Stimulated activated CD8-positive, alpha-beta memory T cell treated with anti-CD3 and anti-CD28 coated beads, Interleukin-15, amount 100 ng/mL, for 48 hours (primary cell): ENCODE measurements around the gene HOXD12.

ENCODE experiments used
- DNase-seq, 2 donors: peaks; one replicate each; pipeline ENCODE4 v3.0.0-alpha.2; 2020; ENCODE audit warnings: low read depth in 2 of 2

The HOXD12 gene

GRCh38 chr2:176120364-176121189, 21.0 kb downstream of the HOXD12 start:
- no peak for DNase-seq

GRCh38 chr2:176121190-176122051, 21.8 kb downstream of the HOXD12 start:
- DNase-seq = no peak

- DNase-seq = no peak
Observed at GRCh38 chr2:176122052-176122682, 22.6 kb downstream of the HOXD12 start.

DNA sequence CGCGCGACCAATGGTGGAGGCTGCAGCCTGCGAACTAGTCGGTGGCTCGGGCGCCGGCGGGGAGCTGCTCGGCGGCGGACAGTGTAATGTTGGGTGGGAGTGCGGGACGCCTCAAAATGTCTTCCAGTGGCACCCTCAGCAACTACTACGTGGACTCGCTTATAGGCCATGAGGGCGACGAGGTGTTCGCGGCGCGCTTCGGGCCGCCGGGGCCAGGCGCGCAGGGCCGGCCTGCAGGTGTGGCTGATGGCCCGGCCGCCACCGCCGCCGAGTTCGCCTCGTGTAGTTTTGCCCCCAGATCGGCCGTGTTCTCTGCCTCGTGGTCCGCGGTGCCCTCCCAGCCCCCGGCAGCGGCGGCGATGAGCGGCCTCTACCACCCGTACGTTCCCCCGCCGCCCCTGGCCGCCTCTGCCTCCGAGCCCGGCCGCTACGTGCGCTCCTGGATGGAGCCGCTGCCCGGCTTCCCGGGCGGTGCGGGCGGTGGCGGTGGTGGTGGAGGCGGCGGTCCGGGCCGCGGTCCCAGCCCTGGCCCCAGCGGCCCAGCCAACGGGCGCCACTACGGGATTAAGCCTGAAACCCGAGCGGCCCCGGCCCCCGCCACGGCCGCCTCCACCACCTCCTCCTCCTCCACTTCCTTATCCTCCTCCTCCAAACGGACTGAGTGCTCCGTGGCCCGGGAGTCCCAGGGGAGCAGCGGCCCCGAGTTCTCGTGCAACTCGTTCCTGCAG, 23.3 kb downstream of the HOXD12 start, which contains the start of gene HOXD9:
Gene HOXD9, plus strand, starts transcription at position 37 of the 728 bp plus-strand sequence. Its CDS starts 50 bp downstream, at position 87.
- DNase-seq = no peak

DNA sequence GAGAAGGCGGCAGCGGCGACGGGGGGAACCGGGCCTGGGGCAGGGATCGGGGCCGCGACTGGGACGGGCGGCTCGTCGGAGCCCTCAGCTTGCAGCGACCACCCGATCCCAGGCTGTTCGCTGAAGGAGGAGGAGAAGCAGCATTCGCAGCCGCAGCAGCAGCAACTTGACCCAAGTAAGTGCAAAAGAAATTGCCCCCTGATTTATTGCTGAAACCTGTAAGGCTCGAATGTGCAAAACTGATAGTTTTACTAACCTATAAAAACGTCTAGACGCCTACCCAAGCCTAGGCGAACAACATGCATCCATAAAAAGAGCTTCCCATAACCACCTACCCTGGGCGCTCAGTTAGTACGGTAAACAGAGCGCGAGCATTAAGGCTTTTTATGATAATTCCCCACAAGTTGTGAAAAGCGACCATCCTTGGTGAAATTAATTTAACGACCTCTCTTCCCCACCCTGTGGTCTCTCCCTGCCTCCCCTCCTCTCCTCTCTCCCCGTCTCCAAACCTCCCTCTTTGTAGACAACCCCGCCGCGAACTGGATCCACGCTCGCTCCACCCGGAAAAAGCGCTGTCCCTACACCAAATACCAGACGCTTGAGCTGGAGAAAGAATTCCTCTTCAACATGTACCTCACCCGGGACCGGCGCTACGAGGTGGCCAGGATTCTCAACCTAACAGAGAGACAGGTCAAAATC, 24.0 kb downstream of the HOXD12 start:
- no peak for DNase-seq

DNA sequence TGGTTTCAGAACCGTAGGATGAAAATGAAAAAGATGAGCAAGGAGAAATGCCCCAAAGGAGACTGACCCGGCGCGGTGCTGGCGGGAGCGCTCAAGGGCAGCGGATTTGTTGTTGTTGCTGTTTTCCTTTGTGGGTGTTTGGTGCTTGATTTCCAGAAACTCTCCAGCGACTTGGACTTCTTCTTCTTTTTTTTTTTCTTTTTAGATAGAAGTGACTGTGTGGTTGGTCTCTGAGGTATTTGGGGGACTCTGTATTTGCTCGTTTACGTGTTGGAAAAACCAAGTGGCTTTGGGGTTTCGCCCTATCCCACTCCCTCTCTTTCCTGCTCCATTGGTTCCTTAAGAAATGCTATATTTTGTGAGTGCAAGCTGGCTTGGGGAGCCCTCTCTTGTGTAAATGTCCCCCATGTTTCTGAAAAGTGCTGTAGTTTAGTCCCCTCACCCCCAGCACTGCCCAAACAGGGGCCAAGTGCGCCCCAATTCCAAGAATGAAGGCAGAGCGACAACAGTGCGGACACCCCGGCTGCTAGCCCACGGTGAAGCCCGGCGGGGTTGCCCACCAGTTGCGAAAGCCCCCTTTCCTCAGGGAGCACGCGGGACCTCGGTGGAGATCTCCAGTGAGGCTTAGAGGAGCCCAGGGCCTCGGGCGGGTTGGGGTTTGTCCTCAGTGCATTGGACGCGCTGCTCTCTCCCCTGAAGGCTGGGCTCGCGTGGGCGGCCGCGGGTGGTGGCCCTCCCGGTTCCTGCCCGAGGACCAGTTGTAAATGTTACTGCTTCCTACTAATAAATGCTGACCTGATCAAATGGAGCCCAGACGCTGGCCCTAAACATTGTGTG, 24.7 kb downstream of the HOXD12 start:
- DNase-seq = no peak

- no peak for DNase-seq
Observed at GRCh38 chr2:176124947-176125771, 25.6 kb downstream of the HOXD12 start.

GRCh38 chr2:176125772-176126054, 26.1 kb downstream of the HOXD12 start:
- DNase-seq = no peak

DNA sequence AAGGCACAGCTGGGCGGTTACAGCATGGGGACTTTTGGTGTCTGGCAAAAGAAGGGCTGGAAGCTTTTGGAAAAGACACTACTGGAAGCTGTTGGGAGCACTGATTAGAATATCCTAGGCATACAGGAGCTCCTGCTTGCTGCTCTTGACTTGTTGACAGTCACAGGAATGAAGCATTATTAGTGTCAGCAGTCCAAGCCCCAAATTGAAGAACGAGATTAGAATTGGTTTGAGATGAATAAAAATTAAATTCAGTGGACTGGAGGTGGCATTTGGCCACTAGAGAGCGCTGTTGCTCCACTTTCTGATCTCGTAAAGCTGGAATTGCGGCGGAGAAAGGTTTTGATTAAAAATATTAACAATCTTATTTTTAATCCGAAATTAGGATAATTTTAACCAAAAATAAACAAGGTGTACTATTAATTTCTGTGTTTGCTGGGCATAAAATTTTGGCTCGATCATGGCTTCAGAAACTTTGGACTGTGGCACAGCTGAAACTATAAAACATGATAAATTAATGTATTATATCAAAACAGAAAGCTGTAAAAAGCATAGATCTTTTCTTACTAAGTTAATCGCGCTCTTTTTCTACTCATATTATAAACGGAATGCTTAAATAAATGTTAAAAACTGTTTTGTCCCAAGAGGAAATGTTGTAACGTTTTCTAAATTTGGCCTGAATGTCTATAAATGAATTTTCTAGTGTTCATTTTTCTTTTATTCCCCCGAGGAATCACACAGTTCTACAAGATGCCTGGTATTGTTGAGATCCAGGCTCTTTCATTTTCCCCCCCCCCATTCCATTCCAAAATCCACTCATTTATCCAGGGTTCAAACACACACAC, 27.6 kb downstream of the HOXD12 start:
- no peak for DNase-seq

DNA sequence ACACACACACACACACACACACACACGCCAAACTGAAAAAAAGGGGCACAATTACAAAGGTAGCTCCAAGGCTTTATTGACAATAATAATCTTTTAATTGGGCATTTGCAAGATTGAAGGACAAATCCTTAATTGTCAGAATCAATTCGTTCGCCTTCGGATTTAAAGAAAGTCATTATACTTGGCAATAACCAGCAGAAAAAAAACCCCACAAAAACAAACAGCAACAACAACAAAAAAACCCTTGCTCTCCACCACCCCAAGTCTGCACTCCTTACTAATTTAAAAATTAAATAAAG, 28.1 kb downstream of the HOXD12 start:
- no peak for DNase-seq

- no peak for DNase-seq
Observed at GRCh38 chr2:176128172-176128981, 28.8 kb downstream of the HOXD12 start.

- DNase-seq = no peak
Observed at GRCh38 chr2:176128982-176129796, 29.6 kb downstream of the HOXD12 start, which contains the start of gene HOXD8. TSS of gene HOXD8 (plus strand) at chr2:176129705. CDS start at chr2:176130367, 662 bp downstream.

- no peak for DNase-seq
Observed at GRCh38 chr2:176129813-176130146, 30.2 kb downstream of the HOXD12 start.

GRCh38 chr2:176130147-176130956, 30.8 kb downstream of the HOXD12 start:
- DNase-seq = no peak

DNA sequence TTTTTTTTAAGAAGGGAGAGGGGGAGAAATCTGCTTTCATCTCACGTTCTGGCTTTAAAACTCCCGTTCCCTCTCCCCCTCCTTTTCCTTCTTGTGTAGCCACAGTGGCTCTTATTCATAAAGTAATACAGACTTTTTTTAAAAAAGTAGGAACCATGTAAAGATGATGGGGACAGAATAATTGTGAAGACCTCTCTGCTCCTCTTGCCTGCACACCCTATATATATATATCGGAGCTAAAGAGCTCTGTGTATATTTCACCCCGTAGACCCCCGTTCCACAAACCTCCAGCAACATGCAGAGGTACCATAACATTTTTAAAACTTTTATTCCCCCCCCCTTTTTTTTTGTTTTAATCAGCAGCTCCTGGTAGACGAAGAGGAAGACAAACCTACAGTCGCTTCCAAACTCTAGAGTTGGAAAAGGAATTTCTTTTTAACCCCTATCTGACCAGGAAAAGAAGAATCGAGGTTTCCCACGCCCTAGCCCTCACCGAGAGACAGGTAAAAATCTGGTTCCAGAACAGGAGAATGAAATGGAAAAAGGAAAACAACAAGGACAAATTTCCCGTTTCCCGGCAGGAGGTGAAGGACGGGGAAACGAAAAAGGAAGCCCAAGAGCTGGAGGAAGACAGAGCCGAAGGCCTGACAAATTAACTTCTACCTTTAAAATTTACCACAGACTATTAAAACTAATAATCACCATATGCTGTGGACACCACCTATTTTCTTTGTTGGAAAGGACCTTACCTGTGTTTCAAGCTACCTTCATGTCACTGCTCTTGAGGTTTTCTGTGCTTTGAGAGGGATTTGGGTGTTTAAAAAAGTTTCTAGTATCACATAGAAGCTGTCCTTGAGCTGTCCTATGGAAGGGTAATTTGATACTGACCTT, 31.6 kb downstream of the HOXD12 start:
- no peak for DNase-seq
